Fibroblast of skin of abdomen (primary cell): ENCODE measurements around the gene CACNA2D4.

Experiments
- DNase-seq: peaks from one replicate; pipeline ENCODE4 v3.0.0-alpha.2; 2013

Gene CACNA2D4

DNA sequence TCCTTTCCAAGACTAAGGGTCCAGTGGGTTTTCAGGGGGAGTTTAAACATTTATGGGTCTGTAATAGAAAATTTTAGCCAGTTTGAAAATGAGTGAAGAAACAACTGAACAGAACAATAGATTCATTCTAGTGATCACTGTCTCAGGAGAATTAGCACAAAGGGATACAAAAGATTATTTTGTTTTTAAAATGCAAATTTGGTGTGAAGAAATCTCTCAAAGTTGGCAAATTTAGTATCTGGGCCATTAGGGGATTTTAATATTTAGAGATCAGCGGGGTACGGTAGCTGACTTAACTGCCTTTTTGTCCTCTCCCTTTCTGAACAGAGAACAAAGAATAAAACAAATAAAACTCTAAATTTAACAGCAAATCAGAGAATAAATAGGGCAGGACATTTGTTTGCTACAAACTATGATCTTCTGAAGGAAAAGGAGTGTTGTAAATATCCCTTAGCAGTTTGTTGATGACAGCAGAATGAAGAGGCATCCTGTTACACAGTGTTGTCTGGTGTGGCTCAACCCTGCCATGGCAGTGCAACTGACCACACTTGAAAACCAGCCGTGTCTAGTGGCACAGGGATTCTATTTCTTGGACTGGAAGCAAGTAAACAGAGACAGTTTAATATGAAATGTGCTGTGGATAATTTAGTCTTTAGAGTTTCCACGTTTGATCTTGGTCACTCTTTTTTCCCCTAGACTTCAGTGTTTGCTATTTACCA is 144.4 kb downstream of the CACNA2D4 start:
- no peak for DNase-seq

DNA sequence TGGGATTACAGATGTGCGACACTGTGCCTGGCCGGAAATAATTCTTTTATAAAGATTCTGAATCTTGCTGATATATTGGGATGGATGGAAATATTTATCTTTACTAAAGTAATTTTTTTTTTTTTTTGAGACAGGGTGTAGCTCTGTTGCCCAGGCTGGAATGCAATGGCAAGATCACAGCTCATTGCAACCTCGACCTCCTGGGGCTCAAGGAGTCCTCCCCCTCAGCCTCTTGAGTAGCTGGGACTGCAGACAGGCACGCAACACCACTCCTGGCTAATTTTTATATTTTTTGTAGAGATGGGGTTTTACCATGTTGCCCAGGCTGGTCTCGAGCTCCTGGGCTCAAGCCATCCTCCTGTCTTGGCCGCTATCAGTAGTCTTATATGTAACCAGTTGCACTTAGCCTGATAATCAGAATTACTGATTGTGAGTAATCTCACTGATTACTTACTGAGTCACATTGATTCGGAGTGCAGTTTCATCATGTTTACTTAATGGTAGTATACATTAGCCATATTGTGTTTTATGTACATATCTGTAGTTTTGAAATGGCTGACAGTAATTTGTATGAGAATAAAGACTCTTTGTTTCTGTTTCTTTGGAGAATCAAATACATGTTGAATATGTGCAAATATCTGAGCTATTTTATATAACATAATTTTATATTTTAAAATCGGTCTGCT is 148.5 kb downstream of the CACNA2D4 start:
- no peak for DNase-seq

GRCh38 chr12:1768615-1769014 is 149.8 kb downstream of the CACNA2D4 start:
- DNase-seq, result no peak

DNA sequence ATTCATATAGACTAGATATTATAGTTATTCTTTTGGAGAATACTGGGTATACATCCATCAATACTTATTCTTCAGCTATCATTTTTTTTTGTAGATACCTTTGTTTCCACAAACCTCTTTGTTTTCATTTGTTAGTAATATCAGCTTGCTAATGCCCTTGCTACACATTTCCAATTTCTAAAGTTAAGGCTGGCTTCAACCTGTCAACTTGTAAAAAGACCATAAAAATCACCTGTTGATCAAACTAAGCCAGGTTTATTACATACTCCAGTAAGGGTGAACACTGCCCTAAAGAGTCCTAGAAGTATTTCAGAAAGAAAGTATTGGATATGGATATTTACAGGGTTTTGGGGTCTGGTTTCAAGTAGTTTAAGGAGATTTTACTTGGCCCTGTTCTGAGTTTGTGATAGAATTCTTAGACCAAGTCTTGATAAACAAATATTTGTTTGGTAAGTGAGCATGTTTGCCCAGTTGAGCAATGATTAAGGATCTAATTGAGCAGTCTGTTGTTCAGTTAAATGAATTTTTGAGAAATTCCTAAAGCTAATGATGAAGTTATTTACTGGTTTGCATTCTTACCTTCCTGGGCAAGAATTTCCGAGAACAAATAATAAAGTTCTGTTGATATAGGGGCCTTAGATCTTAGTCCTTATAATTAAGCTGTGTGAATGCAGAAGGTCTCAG is 150.9 kb downstream of the CACNA2D4 start:
- no peak for DNase-seq

GRCh38 chr12:1766110-1766509 is 152.3 kb downstream of the CACNA2D4 start:
- no peak for DNase-seq

- no peak for DNase-seq
These were observed 155.3 kb downstream of the CACNA2D4 start for GRCh38 chr12:1763153-1763552.

DNA sequence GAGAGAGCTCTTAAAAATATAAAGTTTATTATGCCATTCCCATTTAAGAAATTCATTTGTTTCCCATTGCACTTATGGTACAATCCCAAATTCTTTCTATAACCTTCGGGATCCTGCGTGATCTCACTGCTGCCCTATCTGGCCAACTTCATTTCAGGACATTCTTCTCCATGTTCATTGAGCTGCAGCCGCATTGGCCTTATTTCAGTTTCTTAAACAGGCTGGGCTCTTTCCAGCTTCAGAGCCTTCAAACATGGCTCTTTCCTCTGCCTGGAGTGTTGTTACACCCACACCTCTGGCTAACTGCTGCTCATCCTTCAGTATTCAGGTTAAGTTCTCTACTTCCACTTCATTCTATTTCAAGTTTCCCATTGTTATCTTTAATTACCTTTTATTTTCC is 156.6 kb downstream of the CACNA2D4 start:
- no peak for DNase-seq

GRCh38 chr12:1760566-1761382 is 157.7 kb downstream of the CACNA2D4 start:
- DNase-seq, result no peak

GRCh38 chr12:1758887-1759286 is 159.6 kb downstream of the CACNA2D4 start:
- no peak for DNase-seq

GRCh38 chr12:1758376-1758775 is 160.1 kb downstream of the CACNA2D4 start:
- DNase-seq, result no peak

DNA sequence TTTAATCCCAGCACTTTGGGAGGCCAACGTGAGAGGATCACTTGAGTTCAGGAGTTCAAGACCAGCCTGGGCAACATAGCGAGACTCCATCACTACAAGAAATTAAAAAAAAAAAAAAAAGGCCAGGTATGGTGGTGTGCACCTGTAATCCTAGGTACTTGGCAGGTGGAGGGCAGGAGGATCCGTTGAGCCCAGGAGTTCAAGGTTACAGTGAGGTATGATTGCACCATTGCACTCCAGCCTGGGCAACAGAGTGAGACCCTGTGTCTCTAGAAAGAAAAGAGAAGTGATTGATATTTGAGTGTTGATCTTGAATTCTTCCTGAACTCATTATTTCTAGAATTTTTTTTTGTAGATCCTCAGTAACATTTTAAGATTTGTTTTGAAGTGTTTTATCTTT is 168.2 kb downstream of the CACNA2D4 start:
- no peak for DNase-seq

- DNase-seq, result no peak
These were observed 169.4 kb downstream of the CACNA2D4 start for GRCh38 chr12:1749019-1749418.

DNA sequence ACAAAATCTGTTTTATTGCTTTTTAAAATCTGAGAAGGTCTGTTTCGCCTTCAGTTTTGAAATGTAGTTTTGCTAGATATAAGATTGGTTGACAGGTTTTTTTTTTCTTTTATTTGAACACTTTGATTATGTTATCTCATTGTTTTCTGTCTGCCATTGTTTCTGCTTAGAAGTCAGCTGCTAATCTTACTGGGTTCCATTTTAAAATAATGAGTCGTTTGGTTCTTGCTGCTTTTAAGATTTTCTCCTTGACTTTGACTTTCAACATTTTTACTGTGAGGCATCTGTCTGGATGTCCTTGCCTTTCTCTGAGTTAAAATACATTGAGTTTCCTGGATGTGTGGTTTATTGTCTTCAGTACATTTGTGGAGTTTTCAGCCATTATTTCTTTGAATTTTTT is 170.8 kb downstream of the CACNA2D4 start:
- no peak for DNase-seq

GRCh38 chr12:1744932-1745331 is 173.5 kb downstream of the CACNA2D4 start:
- no peak for DNase-seq
